Heart right ventricle (tissue), 16 donors: ENCODE data around the gene ATG7. TPM values are rescaled to one million over a fixed set of nuclear protein-coding genes. Genes with fewer than 3 reads are reported as not detected.
A peak's percentile ranks its signal among the peaks of the same experiment; 100 is the strongest.

Experiments used
- ATAC-seq, 8 donors: fragments of 200-7000 bp; cut with Tn5 transposase; one replicate each; pipeline ENCODE4 v1.9.1; 2020; ENCODE audit warnings: mild to moderate bottlenecking in 8 of 8, moderate library complexity in 8 of 8, moderate number of reproducible peaks in 1 of 8
- DNase-seq, 2 donors: peaks; one replicate each; pipeline ENCODE4 v3.0.0-alpha.2; 2020
- H3K27ac ChIP-seq, 10 donors: fragments of 200-600 bp; sonication (generic) in 2 of 10; one replicate each; pipeline versions ENCODE4 v1.5.0 to v1.8.0; 2020 to 2022; ENCODE audit warnings: mild to moderate bottlenecking in 3 of 10
- H3K27me3 ChIP-seq, 7 donors: fragments of 200-600 bp; one replicate each; pipeline ENCODE4 v1.8.0; 2021 to 2022; ENCODE audit warnings: mild to moderate bottlenecking in 2 of 7
- H3K36me3 ChIP-seq, 9 donors: fragments of 200-600 bp; sonication (generic) in 1 of 9; one replicate each; pipeline versions ENCODE4 v1.5.0 to v1.8.0; 2020 to 2022; ENCODE audit warnings: mild to moderate bottlenecking in 2 of 9
- H3K4me1 ChIP-seq, 9 donors: fragments of 200-600 bp; sonication (generic) in 1 of 9; one replicate each; pipeline versions ENCODE4 v1.5.0 to v1.8.0; 2020 to 2022; ENCODE audit warnings: mild to moderate bottlenecking in 4 of 9
- H3K4me3 ChIP-seq, 10 donors: fragments of 200-600 bp; sonication (generic) in 2 of 10; one replicate each; pipeline versions ENCODE4 v1.5.0 to v1.8.0; 2020 to 2022; ENCODE audit warnings: mild to moderate bottlenecking in 7 of 10, moderate library complexity in 2 of 10
- H3K9me3 ChIP-seq, 11 donors: fragments of 200-600 bp in 10 of 11; sonication (generic) in 2 of 11; one replicate each; pipeline versions ENCODE4 v1.5.0 to v1.8.0; 2013 to 2022; ENCODE audit warnings: mild to moderate bottlenecking in 2 of 11, control low read depth in 1 of 11, moderate library complexity in 1 of 11
- WGBS, 2 donors: extraction: QIAGEN DNeasy Blood & Tissue Kit; methylation state at CpG; one replicate each; pipeline ENCODE4 v1.1.7; 2013; ENCODE audit warnings: inconsistent platforms in 1 of 2; 5-methylcytosine and 5-hydroxymethylcytosine counted together
- intact Hi-C, 10 donors: fragments of 100-400 bp; cut with DNase I; formaldehyde crosslinking; loops; one replicate each; pipeline versions ENCODE4 v1.11.1 to v1.14.2; 2022
- polyA plus RNA-seq, 2 donors: library from polyadenylated mRNA; stranded (reverse); fragments of 200-250 nt; gene quantifications; one replicate each; pipeline ENCODE4 v1.2.3, GENCODE V29; 2013
- total RNA-seq, 10 donors: library from RNA; stranded (reverse); fragmentation: NEBNext Ultra II Directional in 3 of 10; extraction: Animal tissue kit (Norgen Biotek cat#: 25700) in 3 of 10; gene quantifications; one replicate each; pipeline versions ENCODE4 v1.2.1 to v1.2.4, GENCODE V29; 2021 to 2023
- TF ChIP-seq, protein P1 (sequence below), 9 donors: fragments of 200-600 bp; sonication (generic) in 2 of 9; IDR thresholded peaks; one replicate each; pipeline versions ENCODE4 v1.5.0 to v1.8.0; 2021 to 2022; ENCODE audit warnings: antibody characterized with exemption in 9 of 9, mild to moderate bottlenecking in 5 of 9, moderate library complexity in 1 of 9
- donor health status: Arrhythmogenic right ventricular cardiomyopathy.
- donor health status: ischemic (EF 13 %, LVEDD 7.1; RV severe dilation, severe dysfunction).
- donor health status: healthy with polysubstance abuse.
- donor health status: DM: no; HTN: yes; CAD: no.
- donor health status: DM: no; HTN: no; CAD: no.
- donor health status: ischemic (EF 25% LVEDD 6.9; RV normal size, moderate dysfunction).
- donor health status: ischemic (EF 25% LVEDD 5.7; RV mildly dilated, moderate dysfunction).
- donor health status: healthy.
- donor health status: DM: yes; HTN: yes; CAD: no.
- donor health status: Ischemic cardiomyopathy.
- donor health status: ischemic (EF 35%, LVEDD 5.7; RV mildly dilated, moderate dysfunction).
- donor health status: nonischemic (EF 11% LVEDD 7.7; RV severe dilation, severe dysfunction).
- donor health status: DM: yes; HTN: yes; CAD: no.
- donor health status: PGD.
- donor health status: ischemic (EF 29% LVEDD 5.4; RV normal size, mild dysfunction).
- donor health status: nonischemic (EF 23%, LVEDD 6.1; RV moderate dilation, normal function).

ATG7 gene
- total and polyA plus RNA-seq, 12 donors: 5.3 to 24.1 (median 16.8) TPM

DNA sequence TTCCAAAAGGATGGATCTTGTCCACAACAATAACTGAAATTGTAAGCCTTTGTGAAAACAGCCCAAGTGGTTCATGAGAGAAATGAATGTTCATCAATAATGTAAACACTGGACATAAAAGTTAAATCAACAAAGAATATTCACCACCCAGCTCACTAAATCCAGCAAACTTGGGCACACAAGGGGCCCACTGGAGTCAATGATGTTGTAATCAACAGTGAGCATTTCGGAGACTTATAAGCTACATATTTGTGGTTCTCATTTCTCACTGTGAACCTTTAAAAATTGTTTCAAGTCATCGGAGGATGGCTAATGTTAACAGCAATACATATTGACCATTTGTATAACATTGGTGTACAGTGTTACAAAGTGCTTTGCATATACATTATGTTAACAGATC lies 308.4 kb downstream of the ATG7 start:
- Histone ChIP-seq H3K27ac (peak overlapping the region in 4 of 10 donors; percentile 56 to 85 (median 76)), H3K4me3 (no peak overlapping the region), H3K27me3 (no peaks in the 10 kb centered on the region), H3K4me1 (peaks cover 11 to 96% (median 53%) of the 10 kb centered on the region in 9 donors), H3K36me3 (peaks cover 0 to 4% (median 0%) of the 10 kb centered on the region in 9 donors), H3K9me3 (no peaks in the 10 kb centered on the region)
- intact Hi-C loops: loop anchor here in 3 of 10 donors (5.0 to 10.0 kb wide), 2 partner anchors 54 to 62 kb away; partner anchors contain the start of gene VGLL4 (in 2 of the 3)
- ATAC-seq (no peak), DNase-seq (no peak)
- TF ChIP-seq, protein P1, sequence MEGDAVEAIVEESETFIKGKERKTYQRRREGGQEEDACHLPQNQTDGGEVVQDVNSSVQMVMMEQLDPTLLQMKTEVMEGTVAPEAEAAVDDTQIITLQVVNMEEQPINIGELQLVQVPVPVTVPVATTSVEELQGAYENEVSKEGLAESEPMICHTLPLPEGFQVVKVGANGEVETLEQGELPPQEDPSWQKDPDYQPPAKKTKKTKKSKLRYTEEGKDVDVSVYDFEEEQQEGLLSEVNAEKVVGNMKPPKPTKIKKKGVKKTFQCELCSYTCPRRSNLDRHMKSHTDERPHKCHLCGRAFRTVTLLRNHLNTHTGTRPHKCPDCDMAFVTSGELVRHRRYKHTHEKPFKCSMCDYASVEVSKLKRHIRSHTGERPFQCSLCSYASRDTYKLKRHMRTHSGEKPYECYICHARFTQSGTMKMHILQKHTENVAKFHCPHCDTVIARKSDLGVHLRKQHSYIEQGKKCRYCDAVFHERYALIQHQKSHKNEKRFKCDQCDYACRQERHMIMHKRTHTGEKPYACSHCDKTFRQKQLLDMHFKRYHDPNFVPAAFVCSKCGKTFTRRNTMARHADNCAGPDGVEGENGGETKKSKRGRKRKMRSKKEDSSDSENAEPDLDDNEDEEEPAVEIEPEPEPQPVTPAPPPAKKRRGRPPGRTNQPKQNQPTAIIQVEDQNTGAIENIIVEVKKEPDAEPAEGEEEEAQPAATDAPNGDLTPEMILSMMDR (IDR thresholded peaks at IDR 0.05): no peak
- WGBS, 2 donors: 91 to 96% methylated on average over 2 of the region's 2 CpGs

DNA sequence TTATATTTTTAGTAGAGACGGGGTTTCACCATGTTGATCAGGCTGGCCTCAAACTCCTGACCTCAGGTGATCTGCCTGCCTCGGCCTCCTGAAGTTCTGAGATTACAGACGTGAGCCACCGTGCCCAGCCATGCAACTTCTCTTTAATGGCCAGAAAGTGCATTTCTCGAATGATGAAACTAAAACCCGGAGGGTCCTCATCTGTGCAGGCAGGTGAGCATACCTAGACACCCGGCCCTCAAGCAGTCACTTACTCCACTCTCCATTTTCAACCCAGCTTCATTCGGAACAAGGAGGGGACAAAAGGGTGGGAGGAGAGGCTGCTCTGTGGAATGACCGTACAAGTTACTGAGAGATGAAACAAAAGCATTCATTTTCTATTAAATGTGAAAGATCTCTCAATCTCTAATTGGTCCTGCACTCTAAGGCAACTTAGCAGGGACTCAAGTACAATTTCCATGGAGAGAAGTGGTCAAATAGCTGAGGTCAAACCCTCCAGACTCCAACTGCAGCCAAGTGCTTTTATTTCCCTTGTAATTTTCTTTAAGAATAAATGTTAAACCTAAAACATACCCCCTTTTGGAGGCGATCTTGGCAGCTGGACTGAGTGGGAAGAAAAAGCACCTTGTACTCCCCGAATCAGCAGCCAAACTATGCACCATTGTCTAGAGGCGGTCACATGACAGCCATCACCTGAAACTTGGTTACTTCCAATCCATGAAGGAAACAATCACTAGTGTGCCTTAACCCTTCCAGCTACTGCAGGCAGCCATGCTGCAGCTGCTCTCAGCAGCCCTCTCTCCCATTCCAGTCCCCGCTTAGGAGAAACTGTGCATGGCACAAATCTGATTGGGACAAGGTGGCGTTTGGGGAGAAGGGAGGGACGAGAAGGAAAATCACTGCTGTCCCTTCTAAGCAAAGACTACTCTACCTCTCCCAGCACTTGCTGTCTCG lies 309.3 kb downstream of the ATG7 start:
- Histone ChIP-seq H3K9me3 (no peaks in the 10 kb centered on the region), H3K4me1 (peaks cover 11 to 92% (median 56%) of the 10 kb centered on the region in 9 donors), H3K27me3 (no peaks in the 10 kb centered on the region), H3K27ac (peak overlapping the region; percentile 5 to 85 (median 71)), H3K36me3 (peaks cover 0 to 5% (median 0%) of the 10 kb centered on the region in 9 donors), H3K4me3 (peak overlapping the region in 9 of 10 donors; percentile 6 to 51 (median 46))
- intact Hi-C loops: loop anchor here in 3 of 10 donors (5.0 to 10.0 kb wide), 2 partner anchors 53 to 61 kb away; partner anchors contain the start of gene VGLL4 (in 2 of the 3)
- 24 to 33% methylated on average over 16 of the region's 16 CpGs for WGBS, 2 donors
- ATAC-seq (peak; percentile 41 to 66 (median 62)), DNase-seq (no peak)
- TF ChIP-seq, protein P1 (IDR thresholded peaks at IDR 0.05): no peak

DNA sequence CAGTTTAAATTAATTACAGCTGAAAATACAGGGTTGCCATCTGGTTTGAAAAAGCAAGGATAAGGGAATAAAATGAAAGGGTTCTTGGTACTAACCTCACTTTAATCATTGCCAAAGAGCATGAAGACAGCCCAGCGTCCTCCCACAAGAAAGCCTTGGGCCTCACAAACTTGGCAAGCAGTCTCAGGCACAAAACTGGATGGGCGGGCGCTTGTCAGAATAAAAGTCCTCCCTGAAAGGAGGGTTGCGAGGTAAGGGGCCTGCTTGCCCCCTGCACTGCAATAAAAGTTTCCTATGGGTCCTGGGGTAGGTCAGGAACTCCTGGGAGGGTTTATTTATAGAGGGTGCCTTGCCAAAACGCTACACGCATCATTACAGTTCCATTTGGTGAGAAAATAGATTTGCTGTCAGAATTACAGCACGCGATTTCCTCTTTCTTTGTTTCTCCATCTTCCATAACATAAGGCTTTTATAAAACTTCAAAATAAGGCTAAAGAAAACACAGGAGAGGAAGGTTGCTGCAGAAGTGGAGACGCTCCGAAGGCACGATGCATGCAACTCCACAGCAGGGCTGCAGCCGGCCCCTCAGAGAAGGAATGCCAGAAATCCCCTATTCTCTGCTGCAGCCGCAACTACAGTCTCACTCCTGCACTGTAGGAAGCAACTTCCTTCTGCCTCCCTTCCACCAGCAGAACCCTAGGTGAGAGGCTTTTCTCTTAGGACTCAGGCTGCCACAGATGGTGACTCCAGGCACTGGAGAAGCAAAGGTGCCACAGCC lies 310.2 kb downstream of the ATG7 start:
- TF ChIP-seq, protein P1 (IDR thresholded peaks at IDR 0.05): no peak
- Histone ChIP-seq H3K27ac (peak overlapping the region; percentile 5 to 85 (median 71)), H3K9me3 (no peaks in the 10 kb centered on the region), H3K4me1 (peaks cover 11 to 92% (median 53%) of the 10 kb centered on the region in 9 donors), H3K4me3 (peak overlapping the region in 9 of 10 donors; percentile 6 to 51 (median 46)), H3K27me3 (no peaks in the 10 kb centered on the region), H3K36me3 (peaks cover 0 to 13% (median 0%) of the 10 kb centered on the region in 9 donors)
- peak; percentile 80 to 92 (median 86) for ATAC-seq
- intact Hi-C loops: loop anchor here in 3 of 10 donors (5.0 to 10.0 kb wide), 2 partner anchors 52 to 60 kb away; partner anchors contain the start of gene VGLL4 (in 2 of the 3)
- 2 to 3% methylated on average over 13 of the region's 13 CpGs for WGBS, 2 donors
- DNase-seq: peak; percentile 60 to 82
